NB4 (cell line): ENCODE measurements around the gene OBP2B.
"Not testable (repeated sequence)": the region's sequence is repeated elsewhere in the genome, so short reads cannot be mapped to it uniquely, and the experiment has no call there.

ENCODE experiments used
- DNase-seq: peaks from one replicate; pipeline ENCODE4 v3.0.0; 2010; ENCODE audit warnings: low read depth
- H3K4me3 ChIP-seq: one replicate; pipeline ENCODE4 v1.5.1; 2011; ENCODE audit warnings: mild to moderate bottlenecking, low read depth, low read length, moderate library complexity
- CTCF ChIP-seq: IDR thresholded peaks from one replicate; pipeline ENCODE4 v1.5.1; 2012; ENCODE audit warnings: low read depth, low read length
- MAX ChIP-seq: IDR thresholded peaks from 2 replicates; pipeline ENCODE4 v1.6.1; 2011; ENCODE audit warnings: low read depth, low read length
- MYC ChIP-seq: IDR thresholded peaks from 2 replicates; pipeline ENCODE4 v1.6.1; 2011; ENCODE audit warnings: low read depth, low read length
- POLR2A ChIP-seq: IDR thresholded peaks from 2 replicates; pipeline ENCODE4 v1.6.1; 2011; ENCODE audit warnings: mild to moderate bottlenecking; ENCODE audit not compliant: insufficient read length; ENCODE audit errors: extremely low read depth

The OBP2B gene

GRCh38 chr9:133239533-133240090 is 30.6 kb upstream of the OBP2B start:
- no peak overlapping the region for H3K4me3 ChIP-seq
- TF ChIP-seq MAX (no peak), CTCF (no peak), POLR2A (no peak), MYC (no peak)
- DNase-seq, result no peak

GRCh38 chr9:133238851-133239532 is 29.9 kb upstream of the OBP2B start:
- H3K4me3 ChIP-seq, result no peak overlapping the region
- peak; percentile 75 for DNase-seq
- TF ChIP-seq MYC (no peak), CTCF (peak; percentile 78)

GRCh38 chr9:133238272-133238850 is 29.3 kb upstream of the OBP2B start:
- no peak overlapping the region for H3K4me3 ChIP-seq
- peak; percentile 25 for DNase-seq
- no peak for TF ChIP-seq CTCF
- no peak for TF ChIP-seq POLR2A
- TF ChIP-seq MAX, result no peak
- TF ChIP-seq MYC, result no peak

- DNase-seq, result no peak
- no peak overlapping the region for H3K4me3 ChIP-seq
- TF ChIP-seq MAX (no peak), CTCF (no peak), POLR2A (no peak), MYC (no peak)
These were observed 28.1 kb upstream of the OBP2B start for GRCh38 chr9:133237035-133237731.

- not testable (repeated sequence) for DNase-seq
These were observed 27.4 kb upstream of the OBP2B start for GRCh38 chr9:133236291-133237034.

More at GRCh38 chr9:133236291-133237034, 27.4 kb upstream of the OBP2B start:
- H3K4me3 ChIP-seq, result not testable (repeated sequence)
